Stimulated activated CD8-positive, alpha-beta memory T cell treated with anti-CD3 and anti-CD28 coated beads, Interleukin-15, amount 100 ng/mL, for 48 hours (primary cell): ENCODE results near the gene ANO6.
"Not testable (repeated sequence)": the region's sequence is repeated elsewhere in the genome, so short reads cannot be mapped to it uniquely, and the experiment has no call there.

Experiments used
- DNase-seq, 2 donors: peaks; one replicate each; pipeline ENCODE4 v3.0.0-alpha.2; 2020; ENCODE audit warnings: low read depth in 2 of 2

ANO6 gene

DNA sequence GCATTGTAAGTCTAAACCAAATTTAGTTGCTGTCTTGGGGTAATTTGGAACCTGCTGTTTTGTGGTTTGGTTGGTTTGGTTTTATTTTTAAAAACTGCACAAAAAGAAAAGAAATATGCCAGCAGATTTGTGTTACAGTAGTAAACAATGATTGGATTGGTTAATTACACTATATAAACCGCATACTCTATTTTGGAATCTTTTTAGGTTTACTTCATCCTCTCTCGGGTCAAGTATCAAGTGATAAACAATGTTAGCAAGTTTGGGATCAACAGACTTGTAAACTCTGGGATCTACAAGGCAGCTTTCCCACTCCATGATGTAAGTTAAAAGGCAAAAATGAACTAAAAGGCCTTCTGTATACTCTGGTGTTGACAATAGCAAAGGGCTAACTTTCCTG is 132.4 kb downstream of the ANO6 start:
- no peak for DNase-seq

DNA sequence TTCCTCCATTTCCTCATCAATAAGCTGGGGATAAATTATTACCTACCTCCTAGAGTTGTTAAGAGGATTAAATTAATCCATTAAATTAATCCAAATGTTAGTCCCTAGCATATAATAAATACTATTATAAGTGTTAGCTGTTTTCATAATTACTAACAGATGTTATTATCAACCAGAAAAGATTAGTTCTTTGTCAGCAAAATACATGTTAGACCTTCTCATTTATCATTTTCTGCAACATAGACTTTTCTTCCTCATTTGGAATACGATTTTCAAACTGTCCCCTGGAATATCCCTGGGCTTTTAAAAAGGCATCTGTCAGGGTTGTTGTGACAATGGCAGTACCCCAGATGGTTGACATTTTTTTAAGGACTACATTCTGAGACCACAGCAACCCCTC is 133.1 kb downstream of the ANO6 start:
- no peak for DNase-seq

DNA sequence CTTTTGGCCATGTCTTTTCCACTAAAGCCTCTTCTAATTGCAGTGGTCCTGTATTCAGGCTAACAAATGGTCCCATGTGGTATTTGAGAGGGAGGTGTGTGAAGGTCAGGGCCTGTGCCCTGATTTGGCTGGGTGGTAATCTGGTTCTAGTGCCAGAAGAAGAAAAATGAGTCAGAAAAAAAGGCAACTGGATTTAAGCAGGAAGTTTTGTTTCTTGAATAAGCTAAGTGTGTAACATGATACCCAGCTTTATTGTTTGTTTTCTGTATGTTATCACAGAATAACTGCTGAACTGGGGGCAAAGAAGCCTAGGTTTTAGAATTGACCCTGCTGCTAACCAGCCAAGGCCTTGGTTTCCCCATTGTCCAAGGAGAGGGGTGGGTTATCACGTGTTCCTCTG is 134.0 kb downstream of the ANO6 start:
- DNase-seq = no peak

DNA sequence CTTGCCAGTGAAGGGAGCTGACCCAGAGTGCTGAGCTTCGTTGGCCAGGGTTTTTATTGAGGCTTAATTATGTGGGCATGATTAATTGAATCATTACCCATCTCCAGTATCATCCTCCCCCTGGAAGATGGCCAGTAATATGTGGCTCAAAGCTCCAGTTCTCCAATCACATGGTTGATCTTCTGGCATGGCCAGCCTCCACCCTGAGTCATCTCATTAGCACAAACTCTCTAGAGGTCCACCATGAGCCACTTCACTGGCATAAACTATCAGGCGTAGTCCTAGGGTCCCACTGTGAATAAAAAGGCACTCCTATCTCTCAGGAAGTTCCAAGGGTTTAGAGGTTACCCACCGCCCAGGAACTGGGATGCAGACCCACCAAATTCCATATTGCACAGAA is 135.0 kb downstream of the ANO6 start:
- DNase-seq = no peak

DNA sequence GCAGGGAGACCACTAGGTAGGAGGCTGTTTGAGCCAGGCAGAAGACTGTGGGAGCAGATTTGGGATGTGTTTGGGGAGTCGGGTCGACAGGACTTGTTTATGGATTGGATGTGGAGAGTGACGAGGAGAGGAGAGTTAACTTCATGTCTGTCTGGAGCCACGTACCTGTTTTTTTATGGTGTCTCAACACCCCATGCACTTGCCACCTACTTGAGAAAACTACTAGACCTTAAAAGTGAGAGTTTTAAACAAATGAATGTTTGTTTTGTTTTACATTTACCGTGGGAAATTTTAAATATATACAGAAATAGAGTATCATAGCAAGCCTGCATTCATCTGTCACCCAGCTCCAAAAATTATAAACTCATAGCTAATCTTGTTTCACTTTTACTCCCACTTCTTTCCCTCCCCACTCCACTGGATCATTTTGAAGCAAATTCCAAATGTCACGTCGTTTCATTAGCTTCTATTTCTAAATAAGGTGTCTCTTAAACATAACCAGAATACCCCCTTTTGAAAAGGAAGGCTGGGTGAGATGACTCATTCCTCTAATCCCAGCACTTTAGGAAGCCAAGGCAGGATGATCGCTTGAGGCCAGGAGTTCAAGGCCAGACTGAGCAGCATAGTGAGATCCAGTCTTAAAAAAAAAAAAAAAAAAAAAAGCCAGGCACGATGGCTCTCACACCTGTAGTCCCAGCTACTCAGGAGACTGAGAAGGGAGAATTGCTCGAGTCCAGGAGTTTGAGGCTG is 136.2 kb downstream of the ANO6 start:
- no peak for DNase-seq

DNA sequence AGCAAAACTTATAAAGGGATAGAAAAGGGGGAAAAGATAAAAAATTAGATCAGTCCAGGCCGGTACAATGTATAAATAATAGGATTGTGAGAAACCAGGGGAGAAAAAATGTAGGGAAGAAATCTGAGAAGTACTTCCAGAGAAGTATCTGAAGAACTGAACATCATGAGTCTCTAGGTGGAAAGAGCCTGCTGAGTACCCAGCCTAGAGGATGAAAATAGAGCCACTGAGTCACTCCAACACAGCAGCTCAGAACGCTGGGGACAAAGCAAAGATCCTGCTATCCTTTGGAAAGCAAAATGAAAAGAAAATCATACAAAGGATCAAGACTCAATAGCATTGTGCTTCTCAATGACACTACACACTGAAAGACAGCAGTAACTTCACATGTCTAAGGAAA is 138.0 kb downstream of the ANO6 start:
- no peak for DNase-seq

DNA sequence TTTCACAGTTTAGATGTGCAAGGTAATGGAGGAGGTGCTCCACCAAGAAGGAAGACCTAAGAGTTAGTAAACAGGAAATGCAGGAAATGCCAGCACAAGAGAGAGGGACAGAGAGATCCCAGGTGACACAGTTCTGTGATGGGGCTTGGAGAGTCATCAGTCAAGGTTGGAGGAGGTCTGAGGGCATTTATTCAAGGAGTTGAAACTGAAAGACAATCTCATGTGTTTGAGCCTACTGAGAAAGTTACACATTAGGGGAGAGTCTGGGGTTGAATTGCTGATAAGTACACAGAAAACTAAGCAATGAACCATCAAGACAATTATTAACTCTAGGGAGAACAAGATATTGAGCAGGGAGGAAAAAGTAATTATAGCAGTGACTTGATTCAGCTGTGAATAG is 138.5 kb downstream of the ANO6 start:
- DNase-seq = no peak

DNA sequence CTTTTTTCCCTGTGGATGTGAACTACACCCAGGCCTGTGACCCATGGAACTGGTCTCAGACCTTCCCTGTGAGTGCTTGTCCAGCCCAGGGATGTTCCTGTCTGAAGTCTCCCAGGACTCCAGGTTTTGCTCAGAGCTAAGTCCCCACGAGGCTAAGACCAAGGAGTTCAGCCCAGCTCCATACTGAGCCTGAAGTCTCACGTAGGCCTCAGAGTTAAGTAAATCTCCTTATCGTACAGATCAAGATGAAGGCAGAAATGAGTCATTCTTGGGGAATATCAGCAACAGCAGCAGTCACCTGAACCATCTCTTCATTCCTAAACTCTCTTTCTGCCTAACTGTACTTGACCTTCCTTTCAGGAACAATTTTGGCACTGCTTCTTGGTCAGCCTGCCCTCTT is 139.8 kb downstream of the ANO6 start:
- DNase-seq = no peak

DNA sequence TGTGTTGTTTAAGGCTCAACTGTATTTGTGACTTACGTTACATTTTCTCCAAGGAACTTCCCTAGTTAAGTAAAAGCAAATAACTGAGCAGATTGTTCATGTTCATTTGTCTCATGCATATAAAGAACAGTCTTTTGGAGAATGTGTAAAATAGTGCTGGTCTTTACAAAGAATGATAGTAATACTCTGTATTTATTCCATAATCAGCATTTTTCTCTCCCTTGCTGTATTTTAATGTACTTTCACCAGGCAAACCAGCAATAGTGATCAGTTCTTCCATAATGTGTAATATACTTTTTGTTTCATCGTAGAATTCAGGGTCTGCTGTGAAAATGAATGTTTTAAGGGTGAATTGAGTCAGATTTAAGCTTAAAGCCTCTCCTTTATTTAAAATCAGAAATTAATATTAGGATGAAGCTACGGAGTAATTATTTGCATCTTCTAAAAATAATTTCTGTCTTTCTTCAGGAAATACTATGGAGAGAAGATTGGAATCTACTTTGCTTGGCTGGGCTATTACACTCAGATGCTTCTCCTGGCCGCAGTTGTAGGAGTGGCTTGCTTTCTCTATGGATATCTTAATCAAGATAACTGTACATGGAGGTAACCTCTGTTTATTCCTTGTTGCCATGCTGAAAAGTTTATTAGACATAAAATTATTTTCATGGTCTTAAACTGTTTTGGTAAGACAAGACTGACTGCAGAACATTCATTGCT is 141.1 kb downstream of the ANO6 start:
- DNase-seq = no peak

DNA sequence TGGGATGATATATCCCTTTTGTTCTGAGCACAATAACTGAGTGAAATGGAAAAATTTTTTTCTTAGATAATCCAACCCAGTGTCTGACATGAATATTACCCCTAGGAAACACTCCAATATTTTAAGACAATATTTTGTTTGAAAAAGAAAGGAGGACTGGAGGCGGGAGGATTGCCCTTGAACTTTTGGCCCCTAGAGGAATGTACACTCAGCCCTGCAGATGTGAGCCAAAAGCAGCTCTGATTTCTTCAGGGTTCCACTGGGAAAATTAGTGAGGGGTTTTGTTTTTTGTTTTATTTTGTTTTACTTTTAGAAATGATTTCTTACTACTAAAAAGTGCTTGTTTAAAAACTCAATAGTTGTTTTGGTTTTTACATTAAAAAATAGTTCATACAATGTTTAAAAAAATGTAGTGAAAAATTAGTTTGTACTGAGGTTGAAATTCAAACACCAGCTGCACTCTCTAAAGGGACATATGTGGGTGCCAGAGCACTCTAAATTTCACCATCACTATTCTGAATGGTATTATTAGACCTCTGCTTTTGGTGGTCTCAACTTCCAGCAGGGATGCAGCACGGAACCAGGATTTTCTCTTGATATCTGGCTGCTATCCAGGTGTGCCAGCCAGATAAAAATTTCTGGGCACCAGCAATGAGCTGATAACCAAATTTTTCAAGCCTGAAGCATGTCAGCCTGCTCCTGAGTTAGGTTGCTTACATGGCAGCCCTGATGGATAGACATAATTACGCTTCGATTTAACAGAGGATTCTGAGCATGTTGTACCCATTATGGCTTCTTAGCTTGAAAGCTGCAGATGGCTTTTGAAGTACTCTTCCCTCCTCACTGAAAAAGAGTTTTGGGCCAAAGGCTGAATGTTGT is 141.9 kb downstream of the ANO6 start:
- no peak for DNase-seq

DNA sequence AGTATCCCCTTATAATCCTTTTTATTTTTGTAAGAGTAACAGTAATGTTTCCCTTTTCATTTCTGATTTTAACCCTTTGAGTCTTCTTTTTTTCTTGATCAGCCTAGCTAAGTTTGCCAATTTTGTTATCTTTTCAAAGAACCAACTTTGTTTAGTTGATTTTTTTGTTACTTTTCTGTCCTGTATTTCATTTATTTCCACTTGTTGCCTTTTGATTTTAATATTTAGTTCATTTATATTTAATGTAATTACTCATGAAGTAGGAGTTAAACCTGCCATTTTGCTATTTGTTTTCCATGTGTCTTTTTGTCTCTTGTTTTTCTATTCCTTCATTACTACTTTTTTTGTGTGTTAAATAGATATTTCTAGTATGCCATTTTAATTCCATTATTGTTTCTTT is 146.4 kb downstream of the ANO6 start:
- DNase-seq = no peak

DNA sequence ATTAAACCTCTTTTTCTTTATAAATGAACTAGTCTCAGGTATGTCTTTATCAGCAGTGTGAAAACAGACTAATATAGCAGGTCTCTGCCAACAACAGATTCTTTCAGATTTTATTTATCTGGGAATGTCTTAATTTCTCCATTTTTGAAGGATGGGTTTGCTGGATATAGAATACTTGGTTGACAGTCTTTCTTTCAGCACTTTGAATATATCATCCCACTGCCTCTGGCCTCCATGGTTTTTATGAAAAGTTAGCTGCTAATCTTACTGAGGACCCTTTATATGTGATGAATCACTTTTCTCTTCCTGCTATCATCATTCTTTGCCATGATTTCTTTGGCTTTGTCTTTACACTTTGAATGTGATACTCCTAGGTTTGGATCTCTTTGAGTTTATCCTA is 148.0 kb downstream of the ANO6 start:
- no peak for DNase-seq

DNA sequence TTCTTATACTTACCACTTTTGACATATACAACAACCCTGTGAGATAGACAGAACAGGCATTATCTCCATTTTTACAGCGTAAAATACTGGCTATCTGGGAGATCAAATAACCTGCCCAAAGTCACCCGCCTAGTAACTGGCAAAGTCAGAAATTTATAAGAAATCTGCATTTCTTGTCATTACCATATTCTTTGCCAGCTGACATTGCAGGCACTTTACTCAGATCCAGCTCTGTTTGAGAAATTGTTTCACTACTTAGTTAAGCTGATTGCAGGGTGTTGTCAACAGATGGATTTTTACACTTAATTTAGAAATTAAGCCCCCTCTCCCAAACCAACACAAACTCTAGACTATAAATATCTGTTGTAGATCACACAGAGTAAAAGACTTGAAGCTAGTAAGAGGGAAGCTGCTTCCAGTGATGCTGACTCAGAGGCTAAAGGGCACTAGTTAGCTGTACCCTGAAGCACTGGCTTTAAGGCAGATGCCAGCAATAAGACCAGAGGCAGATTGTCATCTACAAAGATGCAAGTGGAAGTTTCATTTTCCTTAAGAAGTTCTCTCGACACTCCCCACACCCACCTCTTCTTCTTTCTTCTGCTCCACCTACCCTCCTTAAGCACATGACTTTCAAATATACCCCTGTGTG is 153.1 kb downstream of the ANO6 start:
- DNase-seq = no peak

DNA sequence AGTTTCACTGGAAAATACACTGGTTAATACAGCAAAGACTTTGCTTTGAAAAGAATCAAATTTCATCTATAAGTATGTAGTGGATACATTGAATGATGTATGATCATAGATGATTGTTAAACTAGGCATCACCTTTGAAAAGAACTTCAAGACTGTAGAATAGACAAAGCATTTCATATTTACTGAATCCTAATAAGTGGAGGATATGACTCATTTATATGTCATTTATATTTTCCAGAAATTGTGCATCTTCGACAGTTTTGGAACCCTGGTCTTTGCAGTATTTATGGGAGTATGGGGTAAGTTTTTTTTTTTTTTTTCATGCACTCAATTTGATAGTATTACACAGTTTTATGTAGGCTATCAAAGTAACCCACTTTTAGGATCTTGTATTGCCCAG is 161.9 kb downstream of the ANO6 start:
- DNase-seq = no peak

DNA sequence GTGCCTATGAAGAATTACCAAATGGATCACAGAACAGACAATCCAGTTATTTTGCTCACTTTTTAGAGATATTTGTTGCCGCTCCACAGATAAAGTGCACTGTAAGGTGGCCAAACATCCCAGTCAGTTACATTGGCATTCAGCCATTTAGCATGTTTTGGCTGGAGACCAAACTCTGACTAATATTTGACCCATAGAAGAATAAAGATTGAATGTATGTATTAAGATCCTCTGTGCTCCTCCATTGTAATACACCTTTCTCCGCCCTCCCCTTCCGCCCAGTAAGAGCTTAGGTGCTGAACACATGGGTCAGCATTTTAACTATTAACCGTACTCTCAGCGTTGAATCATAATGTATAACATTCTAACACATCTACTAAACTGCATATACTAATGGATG is 163.4 kb downstream of the ANO6 start:
- DNase-seq = no peak

DNA sequence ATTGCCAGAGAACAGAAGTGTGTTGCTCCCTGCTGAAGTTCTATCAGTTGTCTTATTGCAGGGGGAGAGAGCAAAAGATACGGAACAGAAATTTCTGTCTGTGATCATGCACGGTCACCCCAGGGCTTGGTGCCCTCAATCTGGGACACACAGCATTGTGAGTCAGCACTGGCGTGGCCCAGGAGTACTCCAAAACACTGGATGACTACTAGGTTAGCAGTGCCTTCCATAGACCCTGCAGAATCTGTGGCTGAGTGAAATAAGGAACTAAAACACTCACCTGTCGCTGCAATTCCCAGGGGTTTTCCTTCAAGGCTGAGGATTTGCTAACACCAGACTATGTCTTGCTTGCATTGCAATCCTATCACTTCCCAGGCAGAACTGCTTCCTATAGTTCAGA is 165.5 kb downstream of the ANO6 start:
- no peak for DNase-seq

DNA sequence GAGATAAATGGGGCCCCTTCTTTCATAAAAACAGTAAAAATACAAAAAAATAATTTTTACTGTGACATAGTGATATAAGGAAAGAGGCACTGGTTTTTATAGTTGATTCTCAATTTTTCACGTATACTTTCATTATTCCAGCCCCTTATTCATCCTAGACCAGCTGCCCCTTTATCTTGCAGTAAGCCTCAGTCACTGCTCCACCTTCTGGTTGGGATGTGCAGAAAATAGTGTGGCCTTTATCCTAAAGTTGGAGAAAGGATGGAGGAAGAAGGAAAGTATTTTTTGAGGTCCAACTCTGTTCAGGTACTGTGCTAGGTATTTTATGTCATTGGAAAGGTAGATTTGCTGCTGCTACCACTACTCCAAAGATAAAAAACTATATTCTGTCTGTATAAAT is 172.7 kb downstream of the ANO6 start:
- no peak for DNase-seq

DNA sequence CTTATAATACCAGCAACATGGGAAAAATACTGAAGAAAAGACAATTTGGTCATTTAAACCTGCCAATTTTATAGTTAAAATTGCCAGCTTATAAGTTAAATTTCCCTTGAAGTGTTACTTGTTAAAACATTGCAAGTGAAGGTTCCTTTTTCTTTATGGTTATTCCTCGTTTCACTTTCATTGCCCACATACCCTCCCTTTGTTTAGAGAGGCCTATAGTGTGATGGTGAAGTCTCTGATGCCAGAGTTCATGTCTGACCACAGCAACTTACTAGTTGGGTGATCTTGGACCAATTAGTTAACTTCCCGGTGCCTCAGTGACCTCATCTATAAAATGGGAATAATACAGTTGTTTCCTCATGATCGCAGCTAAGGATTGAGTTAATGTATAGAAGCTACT is 173.5 kb downstream of the ANO6 start:
- no peak for DNase-seq

DNA sequence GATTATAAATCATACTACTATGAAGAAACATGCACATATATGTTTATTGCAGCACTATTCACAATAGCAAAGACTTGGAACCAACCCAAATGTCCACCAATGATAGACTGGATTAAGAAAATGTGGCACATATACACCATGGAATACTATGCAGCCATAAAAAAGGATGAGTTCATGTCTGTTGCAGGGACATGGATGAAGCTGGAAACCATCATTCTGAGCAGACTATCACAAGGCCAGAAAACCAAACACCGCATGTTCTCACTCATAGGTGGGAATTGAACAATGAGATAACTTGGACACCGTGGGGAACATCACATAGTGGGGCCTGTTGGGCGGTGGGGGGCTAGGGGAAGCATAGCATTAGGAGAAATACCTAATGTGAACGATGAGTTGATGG is 181.6 kb downstream of the ANO6 start:
- DNase-seq = not testable (repeated sequence)

DNA sequence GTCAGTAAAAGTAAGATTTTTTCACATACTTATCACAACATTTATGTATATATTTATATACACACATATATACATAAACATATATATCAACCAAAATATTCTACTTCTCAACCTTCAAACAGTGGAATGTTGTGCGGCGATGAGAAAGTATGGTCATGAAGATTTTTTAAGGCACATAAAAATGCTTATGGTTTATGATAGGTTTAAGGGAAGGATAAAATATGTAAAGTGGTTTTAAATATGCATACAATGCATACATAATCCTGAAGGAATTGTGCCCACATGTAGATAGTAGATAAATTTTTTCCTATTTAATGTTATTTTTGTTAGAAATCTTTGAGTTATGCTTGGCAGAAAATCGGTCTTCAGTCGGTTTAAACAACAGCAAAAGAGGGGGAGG is 182.7 kb downstream of the ANO6 start:
- DNase-seq = no peak

DNA sequence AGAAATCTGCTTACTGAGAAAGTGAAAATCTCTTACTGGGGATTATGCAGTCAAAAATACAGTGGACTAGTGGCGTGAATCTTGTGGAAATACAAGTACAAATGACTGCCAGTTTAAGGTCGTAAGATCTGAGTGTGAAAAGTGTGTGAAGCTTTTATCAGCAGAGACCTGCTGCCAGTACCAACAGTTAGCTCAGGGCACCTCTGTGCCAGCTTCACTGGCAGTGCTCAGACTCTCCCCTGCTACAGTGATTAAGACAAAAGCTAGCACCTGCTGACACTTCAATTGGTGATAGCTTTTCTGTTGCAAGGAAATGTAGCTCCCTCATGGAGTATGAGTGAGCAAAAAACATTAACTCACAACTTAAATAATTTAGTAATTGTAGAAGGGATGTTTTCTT is 185.1 kb downstream of the ANO6 start:
- DNase-seq = no peak

DNA sequence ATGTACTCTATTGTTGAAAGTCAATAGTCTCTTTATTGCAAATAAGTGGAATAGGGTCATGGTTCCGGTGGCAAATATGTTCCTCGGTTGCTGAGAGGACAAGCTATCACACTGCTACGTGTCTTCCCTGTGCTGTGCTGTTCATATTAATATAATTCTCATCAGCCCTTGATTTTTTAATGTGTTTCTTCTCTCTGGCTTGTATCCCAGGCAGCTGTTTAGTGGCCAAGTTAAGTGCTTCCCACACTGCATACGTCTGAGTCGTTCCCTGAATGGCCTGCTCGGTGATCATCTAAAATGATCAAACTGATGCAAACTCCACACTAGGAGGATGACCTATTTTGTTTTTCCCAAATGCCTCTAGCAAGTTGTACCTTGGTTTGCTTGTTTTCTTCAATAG is 186.4 kb downstream of the ANO6 start:
- DNase-seq = no peak
